Astrocyte (in vitro differentiated cells and primary cell): Measurements from ENCODE around the gene CCDC157. TPM values are rescaled to one million over a fixed set of nuclear protein-coding genes. Genes with fewer than 3 reads are reported as not detected.

ENCODE experiments used
- DNase-seq: peaks from one replicate; pipeline ENCODE4 v3.0.0-alpha.2; 2010; ENCODE audit warnings: low read depth
- FAIRE-seq: peaks from 2 replicates; lab custom pipeline; 2011; peaks lifted over from hg19 to GRCh38; lab: Jason Lieb, UNC
- H2AFZ ChIP-seq: 2 replicates; pipeline ENCODE4 v1.6.0; 2012; ENCODE audit warnings: low read depth, low read length, inconsistent platforms
- H3K27ac ChIP-seq: 2 replicates; pipeline ENCODE4 v1.5.1; 2011; ENCODE audit warnings: low read depth, low read length, inconsistent platforms
- H3K27me3 ChIP-seq: 2 replicates; pipeline ENCODE4 v1.6.0; 2011; ENCODE audit warnings: low read length, inconsistent platforms; ENCODE audit not compliant: insufficient read depth
- H3K36me3 ChIP-seq: 2 replicates; pipeline ENCODE4 v1.5.1; 2011; ENCODE audit warnings: low read length, inconsistent platforms; ENCODE audit not compliant: insufficient read depth
- H3K4me1 ChIP-seq: 2 replicates; pipeline ENCODE4 v1.5.1; 2011; ENCODE audit warnings: low read length, inconsistent platforms; ENCODE audit not compliant: insufficient read depth
- H3K4me2 ChIP-seq: 2 replicates; pipeline ENCODE4 v1.6.0; 2012; ENCODE audit warnings: low read length, inconsistent platforms
- H3K4me3 ChIP-seq: 2 replicates; pipeline ENCODE4 v1.5.1; 2011; ENCODE audit warnings: low read depth, mild to moderate bottlenecking, low read length, inconsistent platforms; ENCODE audit not compliant: insufficient read depth
- H3K79me2 ChIP-seq: 2 replicates; pipeline ENCODE4 v1.6.0; 2012; ENCODE audit warnings: mild to moderate bottlenecking, low read length, inconsistent platforms; ENCODE audit not compliant: insufficient read depth
- H3K9ac ChIP-seq: 2 replicates; pipeline ENCODE4 v1.6.0; 2012; ENCODE audit warnings: mild to moderate bottlenecking, low read length, inconsistent platforms
- H3K9me3 ChIP-seq: 2 replicates; pipeline ENCODE4 v1.5.1; 2012; ENCODE audit warnings: low read depth, mild to moderate bottlenecking, low read length, inconsistent platforms; ENCODE audit not compliant: insufficient read depth
- H4K20me1 ChIP-seq: 2 replicates; pipeline ENCODE4 v1.6.0; 2012; ENCODE audit warnings: low read length, inconsistent platforms; ENCODE audit not compliant: insufficient read depth
- H3K27ac Mint-ChIP-seq: one replicate; pipeline ENCODE4 v1.8.0; 2021; ENCODE audit warnings: mild to moderate bottlenecking, mixed read lengths; ENCODE audit not compliant: unreplicated experiment
- H3K27me3 Mint-ChIP-seq: one replicate; pipeline ENCODE4 v1.8.0; 2021; ENCODE audit warnings: low read depth, mixed read lengths; ENCODE audit not compliant: unreplicated experiment
- H3K36me3 Mint-ChIP-seq: one replicate; pipeline ENCODE4 v1.8.0; 2021; ENCODE audit warnings: low read depth, mixed read lengths; ENCODE audit not compliant: unreplicated experiment
- H3K4me1 Mint-ChIP-seq: one replicate; pipeline ENCODE4 v1.8.0; 2021; ENCODE audit warnings: low read depth, mixed read lengths; ENCODE audit not compliant: unreplicated experiment
- H3K4me3 Mint-ChIP-seq: one replicate; pipeline ENCODE4 v1.8.0; 2021; ENCODE audit warnings: mild to moderate bottlenecking, moderate library complexity, mixed read lengths; ENCODE audit not compliant: unreplicated experiment
- H3K9me3 Mint-ChIP-seq: one replicate; pipeline ENCODE4 v1.8.0; 2021; ENCODE audit warnings: mild to moderate bottlenecking, mixed read lengths; ENCODE audit not compliant: unreplicated experiment
- EZH2 ChIP-seq: IDR thresholded peaks from 2 replicates; pipeline ENCODE4 v1.6.1; 2012; ENCODE audit warnings: mild to moderate bottlenecking, low read length, inconsistent platforms; ENCODE audit not compliant: insufficient read depth
- total RNA-seq: library from RNA; stranded (reverse); gene quantifications from 2 replicates; pipeline ENCODE4 v1.2.1, GENCODE V29; 2021
- TF ChIP-seq, protein P1 (sequence below): IDR thresholded peaks from 2 replicates; pipeline ENCODE4 v1.5.1; 2011; ENCODE audit warnings: low read depth, mild to moderate bottlenecking, inconsistent platforms, low read length, moderate library complexity; ENCODE audit not compliant: insufficient read depth

CCDC157 gene
- total RNA-seq, 1 donor from 2014 or later = 2.9 TPM

DNA sequence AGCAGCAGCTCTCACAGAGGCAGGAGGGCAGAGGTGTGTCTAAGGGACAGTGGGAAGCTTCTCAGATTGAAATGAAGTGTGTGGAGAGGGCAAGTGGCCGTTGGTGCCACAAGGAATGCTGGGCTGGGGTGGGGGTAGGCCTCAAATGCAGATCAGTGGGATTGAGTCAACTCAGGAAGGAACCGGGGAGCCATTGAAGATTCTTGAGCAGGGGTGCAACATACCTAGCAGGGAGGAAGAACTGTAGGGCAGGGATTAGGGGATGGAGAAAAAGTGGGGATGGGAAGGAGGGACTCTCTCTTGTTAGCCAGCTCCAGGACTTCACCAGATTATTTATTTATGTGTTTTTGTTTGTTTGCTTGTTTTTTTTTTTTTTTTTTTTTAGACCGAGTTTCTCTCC is 37.1 kb downstream of the CCDC157 start:
- no peak for TF ChIP-seq EZH2
- TF ChIP-seq, protein P1, sequence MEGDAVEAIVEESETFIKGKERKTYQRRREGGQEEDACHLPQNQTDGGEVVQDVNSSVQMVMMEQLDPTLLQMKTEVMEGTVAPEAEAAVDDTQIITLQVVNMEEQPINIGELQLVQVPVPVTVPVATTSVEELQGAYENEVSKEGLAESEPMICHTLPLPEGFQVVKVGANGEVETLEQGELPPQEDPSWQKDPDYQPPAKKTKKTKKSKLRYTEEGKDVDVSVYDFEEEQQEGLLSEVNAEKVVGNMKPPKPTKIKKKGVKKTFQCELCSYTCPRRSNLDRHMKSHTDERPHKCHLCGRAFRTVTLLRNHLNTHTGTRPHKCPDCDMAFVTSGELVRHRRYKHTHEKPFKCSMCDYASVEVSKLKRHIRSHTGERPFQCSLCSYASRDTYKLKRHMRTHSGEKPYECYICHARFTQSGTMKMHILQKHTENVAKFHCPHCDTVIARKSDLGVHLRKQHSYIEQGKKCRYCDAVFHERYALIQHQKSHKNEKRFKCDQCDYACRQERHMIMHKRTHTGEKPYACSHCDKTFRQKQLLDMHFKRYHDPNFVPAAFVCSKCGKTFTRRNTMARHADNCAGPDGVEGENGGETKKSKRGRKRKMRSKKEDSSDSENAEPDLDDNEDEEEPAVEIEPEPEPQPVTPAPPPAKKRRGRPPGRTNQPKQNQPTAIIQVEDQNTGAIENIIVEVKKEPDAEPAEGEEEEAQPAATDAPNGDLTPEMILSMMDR = no peak
- Histone ChIP-seq H3K9me3 (peaks cover 3% of the 10 kb centered on the region), H3K27me3 (no peaks in the 10 kb centered on the region), H3K4me2 (no peak overlapping the region), H3K27ac (no peak overlapping the region), H2AFZ (no peak overlapping the region), H4K20me1 (peaks cover 17% of the 10 kb centered on the region), H3K9ac (no peak overlapping the region), H3K4me3 (no peak overlapping the region), H3K4me1 (peaks cover 34% of the 10 kb centered on the region), H3K79me2 (peaks cover 30% of the 10 kb centered on the region), H3K36me3 (no peaks in the 10 kb centered on the region)
- Mint-ChIP-seq H3K4me3 (no peak overlapping the region), H3K36me3 (no peaks in the 10 kb centered on the region), H3K4me1 (peaks cover 17% of the 10 kb centered on the region), H3K27me3 (peaks cover 6% of the 10 kb centered on the region), H3K27ac (no peak overlapping the region), H3K9me3 (peaks cover 5% of the 10 kb centered on the region)
- no peak for DNase-seq
- no peak for FAIRE-seq

DNA sequence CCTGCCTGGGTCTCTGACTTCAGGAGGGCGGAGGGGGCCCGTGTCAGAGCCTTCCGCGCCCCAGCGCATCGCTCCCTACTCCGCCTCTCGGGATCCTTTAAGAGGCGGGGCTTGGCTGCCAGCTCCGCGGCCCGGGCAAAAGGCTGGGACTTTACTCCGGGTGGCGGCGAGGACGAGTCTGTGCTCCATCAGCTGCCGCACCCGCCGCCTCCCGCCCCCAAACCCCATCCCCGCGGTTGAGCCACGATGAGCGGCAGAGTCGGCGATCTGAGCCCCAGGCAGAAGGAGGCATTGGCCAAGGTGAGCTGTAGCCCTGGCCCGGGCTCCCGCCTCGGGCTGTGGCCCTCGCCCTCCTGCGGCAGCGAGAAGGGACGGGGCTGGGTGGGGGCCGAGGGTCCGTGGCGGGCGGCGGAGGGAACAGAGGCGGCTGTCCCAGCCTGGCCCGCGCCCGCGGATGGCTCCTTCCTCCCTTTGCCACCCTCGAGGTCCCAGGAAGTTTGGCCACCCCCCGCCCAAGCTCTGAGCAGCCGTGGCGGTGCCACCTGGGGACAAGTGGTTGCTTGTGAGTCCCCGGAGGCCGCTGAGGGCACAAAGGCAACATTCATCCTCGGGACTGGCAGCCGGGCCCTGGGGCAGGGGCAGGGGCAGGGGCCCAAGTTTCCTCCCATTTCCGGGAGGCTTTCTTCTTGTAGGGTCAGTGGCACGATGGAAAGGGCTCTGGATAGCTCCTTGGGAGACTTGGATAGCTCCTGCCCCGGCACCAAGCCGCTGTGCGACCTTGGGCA is 40.3 kb downstream of the CCDC157 start, which contains the start of gene SEC14L2:
Gene SEC14L2 (plus strand): TSS at position 148 of the 785 bp plus-strand sequence. CDS start 99 bp downstream, at position 247.
- Mint-ChIP-seq H3K9me3 (no peaks in the 10 kb centered on the region), H3K27me3 (peaks cover 6% of the 10 kb centered on the region), H3K4me3 (peak within 1 kb of the TSS; percentile 87), H3K27ac (no peak within 1 kb of the TSS), H3K36me3 (peaks cover 5% of the 10 kb centered on the region), H3K4me1 (peaks cover 18% of the 10 kb centered on the region)
- Histone ChIP-seq H3K27me3 (no peaks in the 10 kb centered on the region), H3K9me3 (no peaks in the 10 kb centered on the region), H3K36me3 (no peaks in the 10 kb centered on the region), H3K4me3 (peak within 1 kb of the TSS; percentile 87), H3K4me2 (peak within 1 kb of the TSS; percentile 100), H3K79me2 (peaks cover 51% of the 10 kb centered on the region), H3K4me1 (peaks cover 29% of the 10 kb centered on the region), H2AFZ (peak within 1 kb of the TSS; percentile 78), H4K20me1 (peaks cover 37% of the 10 kb centered on the region), H3K9ac (peak within 1 kb of the TSS; percentile 84), H3K27ac (peak within 1 kb of the TSS; percentile 4)
- TF ChIP-seq, protein P1 = no peak
- no peak for TF ChIP-seq EZH2
- DNase-seq (no peak), FAIRE-seq (no peak)
